GM19328 (cell line): ENCODE measurements around the gene BICD2.

ENCODE experiments used
- ATAC-seq: cut with Tn5 transposase; IDR thresholded peaks from one replicate; pipeline ENCODE4 v1.9.1; 2021; ENCODE audit warnings: mild to moderate bottlenecking, moderate library complexity; ENCODE audit not compliant: unreplicated experiment

The BICD2 gene

GRCh38 chr9:92716557-92716956, 48.1 kb downstream of the BICD2 start:
- ATAC-seq, result no peak

- no peak for ATAC-seq
These were observed 49.0 kb downstream of the BICD2 start for GRCh38 chr9:92715488-92716231.

- no peak for ATAC-seq
These were observed 49.7 kb downstream of the BICD2 start for GRCh38 chr9:92714787-92715487.

GRCh38 chr9:92714016-92714415, 50.6 kb downstream of the BICD2 start:
- ATAC-seq, result no peak

- no peak for ATAC-seq
These were observed 51.1 kb downstream of the BICD2 start for GRCh38 chr9:92713528-92713927.

GRCh38 chr9:92712767-92713166, 51.9 kb downstream of the BICD2 start:
- no peak for ATAC-seq

GRCh38 chr9:92711844-92712243, 52.8 kb downstream of the BICD2 start:
- no peak for ATAC-seq

GRCh38 chr9:92711146-92711545, 53.5 kb downstream of the BICD2 start:
- no peak for ATAC-seq

- no peak for ATAC-seq
These were observed 54.3 kb downstream of the BICD2 start for GRCh38 chr9:92710368-92710767.

GRCh38 chr9:92709954-92710353, 54.7 kb downstream of the BICD2 start:
- ATAC-seq, result no peak

GRCh38 chr9:92709240-92709639, 55.4 kb downstream of the BICD2 start:
- no peak for ATAC-seq

GRCh38 chr9:92707530-92707929, 57.1 kb downstream of the BICD2 start:
- no peak for ATAC-seq

- ATAC-seq, result no peak
These were observed 58.3 kb downstream of the BICD2 start for GRCh38 chr9:92706218-92706940.

GRCh38 chr9:92704528-92704927, 60.1 kb downstream of the BICD2 start:
- ATAC-seq, result no peak

- ATAC-seq, result no peak
These were observed 68.0 kb downstream of the BICD2 start for GRCh38 chr9:92696619-92697018.

GRCh38 chr9:92686954-92687353, 77.7 kb downstream of the BICD2 start:
- no peak for ATAC-seq

- ATAC-seq, result no peak
These were observed 79.6 kb downstream of the BICD2 start for GRCh38 chr9:92685022-92685421.

- no peak for ATAC-seq
These were observed 82.4 kb downstream of the BICD2 start for GRCh38 chr9:92682269-92682668.

GRCh38 chr9:92680166-92681119, 84.2 kb downstream of the BICD2 start:
- ATAC-seq, result no peak

- ATAC-seq, result no peak
These were observed 85.0 kb downstream of the BICD2 start for GRCh38 chr9:92679413-92680165.
